GM18861 (cell line): ENCODE results near the gene NXPE4.
"Not testable (repeated sequence)": the region's sequence is repeated elsewhere in the genome, so short reads cannot be mapped to it uniquely, and the experiment has no call there.

Experiments
- ATAC-seq: cut with Tn5 transposase; IDR thresholded peaks from one replicate; pipeline ENCODE4 v1.9.1; 2021; ENCODE audit not compliant: unreplicated experiment

NXPE4 gene

DNA sequence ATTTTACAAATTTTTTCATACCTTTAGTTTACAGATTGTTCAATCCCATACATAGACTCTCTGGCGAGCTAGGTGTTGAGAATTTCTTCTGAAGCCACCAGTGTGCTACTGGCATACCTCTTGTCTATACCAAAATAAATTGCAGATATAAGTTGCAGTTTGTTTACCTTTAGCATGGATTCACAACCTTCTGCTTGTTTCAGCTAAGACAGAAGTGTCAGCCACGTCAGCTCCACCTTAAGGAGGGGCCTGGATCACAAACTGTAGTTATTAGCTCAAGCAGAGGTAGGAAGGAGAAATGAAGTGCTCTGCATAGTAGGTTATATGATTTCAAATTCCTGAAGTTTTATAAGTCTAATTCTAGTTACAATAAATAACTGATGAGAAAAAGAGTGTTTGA is at the start of gene NXPE4:
TSS of gene NXPE4 (minus strand) at position 216 of the 400 bp plus-strand sequence. CDS start 1,027 bp downstream, outside the sequence.
- ATAC-seq: no peak

DNA sequence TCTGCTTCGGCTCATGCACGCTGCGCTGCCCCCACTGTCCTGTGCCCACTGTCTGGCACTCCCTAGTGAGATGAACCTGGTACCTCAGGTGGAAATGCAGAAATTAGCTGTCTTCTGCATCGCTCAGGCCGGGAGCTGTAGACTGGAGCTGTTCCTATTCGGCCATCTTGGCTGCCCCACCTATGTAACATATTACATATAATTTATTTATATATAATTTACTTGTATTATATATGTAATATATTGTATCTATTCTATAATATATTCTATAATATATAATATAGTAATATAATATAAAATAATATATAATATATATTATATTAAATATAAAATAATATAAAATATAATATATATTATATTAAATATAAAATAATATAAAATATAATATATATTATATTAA is 43.9 kb upstream of the NXPE4 start:
- not testable (repeated sequence) for ATAC-seq

DNA sequence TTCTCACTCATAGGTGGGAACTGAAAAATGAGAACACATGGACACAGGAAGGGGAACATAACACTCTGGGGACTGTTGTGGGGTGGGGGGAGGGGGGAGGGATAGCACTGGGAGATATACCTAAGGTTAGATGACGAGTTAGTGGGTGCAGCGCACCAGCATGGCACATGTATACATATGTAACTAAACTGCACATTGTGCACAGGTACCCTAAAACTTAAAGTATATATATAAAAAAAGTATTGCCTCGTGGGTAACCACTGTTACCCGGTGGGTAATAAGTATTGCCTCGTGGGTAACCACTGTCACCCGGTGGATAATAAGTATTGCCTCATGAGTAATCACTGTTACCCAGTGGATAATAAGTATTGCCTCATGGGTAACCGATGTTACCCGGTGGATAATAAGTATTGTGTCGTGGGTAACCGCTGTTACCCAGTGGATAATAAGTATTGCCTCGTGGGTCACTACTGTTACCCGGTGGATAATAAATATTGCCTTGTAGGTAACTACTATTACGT is 35.9 kb upstream of the NXPE4 start:
- ATAC-seq: not testable (repeated sequence)

DNA sequence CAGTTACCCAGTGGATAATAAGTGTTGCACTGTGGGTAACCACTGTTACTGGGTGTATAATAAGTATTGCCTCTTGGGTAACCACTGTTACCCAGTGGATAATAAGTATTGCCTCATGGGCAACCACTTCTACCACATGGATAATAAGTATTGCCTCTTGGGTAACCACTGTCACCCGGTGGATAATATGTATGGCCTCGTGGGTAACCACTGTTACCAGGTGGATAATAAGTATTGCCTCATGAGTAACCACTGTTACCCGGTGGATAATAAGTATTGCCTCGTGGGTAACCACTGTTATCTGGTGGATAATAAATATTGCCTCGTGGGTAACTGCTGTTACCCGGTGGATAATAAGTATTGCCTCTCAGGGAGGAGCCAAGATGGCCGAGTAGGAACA is 29.7 kb upstream of the NXPE4 start:
- no peak for ATAC-seq

DNA sequence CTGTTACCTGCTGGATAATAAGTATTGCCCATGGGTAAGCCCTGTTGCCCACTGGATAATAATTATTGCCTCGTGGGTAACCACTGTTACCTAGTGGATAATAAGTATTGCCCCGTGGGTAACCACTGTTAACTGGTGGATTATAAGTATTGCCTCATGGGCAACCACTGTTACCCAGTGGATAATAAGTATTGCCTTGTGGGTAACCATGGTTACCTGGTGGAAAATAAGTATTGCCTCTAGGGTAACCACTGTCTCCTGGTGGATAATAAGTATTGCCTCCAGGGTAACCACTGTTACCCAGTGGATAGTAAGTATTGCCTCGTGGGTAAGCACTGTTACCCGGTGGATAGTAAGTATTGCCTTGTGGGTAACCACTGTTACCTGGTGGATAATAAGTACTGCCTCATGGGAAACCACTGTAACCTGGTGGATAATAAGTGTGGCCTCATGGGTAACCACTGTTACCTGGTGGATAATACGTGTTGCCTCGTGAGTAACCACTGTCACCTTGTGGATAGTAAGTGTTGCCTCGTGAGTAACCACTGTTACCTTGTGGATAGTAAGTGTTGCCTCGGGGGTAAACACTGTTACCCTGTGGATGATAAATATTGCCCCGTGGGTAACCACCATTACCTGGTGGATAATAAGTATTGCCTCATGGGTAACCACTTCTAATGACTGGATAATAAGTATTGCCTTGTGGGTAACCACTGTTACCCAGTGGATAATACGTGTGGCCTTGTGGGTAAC is 29.0 kb upstream of the NXPE4 start:
- ATAC-seq: no peak

DNA sequence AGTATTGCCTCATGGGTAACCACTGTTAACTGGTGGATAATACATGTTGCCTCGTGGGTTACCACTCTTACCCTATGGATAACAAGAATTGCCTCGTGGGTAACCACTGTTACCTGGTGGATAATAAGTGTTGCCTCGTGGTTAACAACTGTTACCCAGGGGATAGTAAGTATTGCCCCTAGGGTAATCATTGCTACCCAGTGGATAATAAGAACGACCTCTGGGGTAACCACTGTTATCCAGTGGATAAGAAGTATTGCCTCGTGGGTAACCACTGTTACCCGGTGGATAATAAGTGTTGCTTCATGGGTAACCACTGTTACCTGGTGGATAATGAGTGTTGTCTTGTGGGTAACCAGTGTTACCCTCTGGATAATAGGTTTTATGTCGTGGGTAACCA is 28.1 kb upstream of the NXPE4 start:
- no peak for ATAC-seq

DNA sequence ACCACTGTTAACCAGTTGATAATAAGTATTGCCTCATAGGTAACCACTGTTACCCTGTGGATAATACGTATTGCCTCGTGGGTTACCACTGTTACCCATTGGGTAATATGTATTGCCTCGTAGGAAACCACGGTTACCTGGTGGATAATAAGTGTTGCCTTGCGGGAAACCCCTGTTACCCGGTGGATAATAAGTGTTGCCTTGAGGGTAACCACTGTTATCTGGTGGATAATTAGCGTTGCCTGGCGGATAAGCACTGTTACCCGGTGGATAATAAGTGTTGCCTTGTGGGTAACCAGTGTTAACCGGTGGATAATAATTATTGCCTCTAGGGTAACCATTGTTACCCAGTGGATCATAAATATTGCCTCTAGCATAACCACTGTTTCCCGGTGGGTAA is 27.3 kb upstream of the NXPE4 start:
- no peak for ATAC-seq

DNA sequence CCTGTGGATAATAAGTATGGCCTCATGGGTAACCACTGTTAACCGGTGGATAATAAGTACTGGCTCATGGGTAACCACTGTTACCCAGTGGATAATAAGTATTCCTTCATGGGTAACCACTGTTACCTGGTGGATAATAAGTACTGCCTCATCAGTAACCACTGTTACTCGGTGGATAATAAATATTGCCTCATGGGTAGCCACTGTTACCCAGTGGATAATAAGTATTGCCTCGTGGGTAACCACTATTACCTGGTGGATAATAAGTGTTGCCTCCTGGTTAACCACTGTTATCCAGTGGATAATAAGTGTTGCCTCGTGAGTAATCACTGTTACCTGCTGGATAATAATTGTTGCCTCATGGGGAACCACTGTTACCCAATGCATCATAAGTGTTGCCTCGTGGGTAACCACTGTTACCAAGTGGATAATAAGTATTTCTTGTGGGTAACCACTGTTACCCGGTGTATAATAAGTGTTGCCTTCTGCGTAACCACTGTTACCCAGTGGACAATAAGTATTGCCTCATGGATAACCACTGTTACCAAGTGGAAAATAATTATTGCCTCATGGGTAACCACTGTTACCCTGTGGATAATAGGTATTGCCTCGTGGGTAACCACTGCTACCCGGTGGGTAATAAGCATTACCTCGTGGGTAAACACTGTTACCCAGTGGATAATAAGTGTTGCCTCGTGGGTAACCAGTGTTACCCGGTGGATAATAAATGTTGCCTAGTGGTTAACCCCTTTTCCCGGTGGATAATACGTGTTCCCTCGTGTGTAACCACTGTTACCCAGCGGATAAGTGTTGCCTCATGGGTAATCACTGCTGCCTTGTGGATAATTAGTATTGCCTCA is 26.6 kb upstream of the NXPE4 start:
- ATAC-seq: no peak

DNA sequence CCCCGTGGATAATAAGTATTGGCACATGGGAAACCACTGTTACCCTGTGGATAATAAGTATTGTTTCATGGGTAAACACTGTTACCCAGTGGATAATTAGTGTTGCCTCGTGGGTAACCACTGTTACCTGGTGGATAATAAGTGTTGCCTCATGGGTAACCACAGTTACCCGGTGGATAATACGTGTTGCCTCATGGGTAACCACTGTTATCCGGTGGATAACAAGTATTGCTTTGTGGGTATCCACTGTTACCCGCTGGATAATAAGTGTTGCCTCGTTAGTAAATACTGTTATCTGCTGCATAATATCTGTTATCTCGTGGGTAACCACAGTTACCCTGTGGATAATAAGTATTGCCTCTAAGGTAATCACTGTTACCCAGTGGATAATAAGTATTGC is 25.5 kb upstream of the NXPE4 start:
- no peak for ATAC-seq

DNA sequence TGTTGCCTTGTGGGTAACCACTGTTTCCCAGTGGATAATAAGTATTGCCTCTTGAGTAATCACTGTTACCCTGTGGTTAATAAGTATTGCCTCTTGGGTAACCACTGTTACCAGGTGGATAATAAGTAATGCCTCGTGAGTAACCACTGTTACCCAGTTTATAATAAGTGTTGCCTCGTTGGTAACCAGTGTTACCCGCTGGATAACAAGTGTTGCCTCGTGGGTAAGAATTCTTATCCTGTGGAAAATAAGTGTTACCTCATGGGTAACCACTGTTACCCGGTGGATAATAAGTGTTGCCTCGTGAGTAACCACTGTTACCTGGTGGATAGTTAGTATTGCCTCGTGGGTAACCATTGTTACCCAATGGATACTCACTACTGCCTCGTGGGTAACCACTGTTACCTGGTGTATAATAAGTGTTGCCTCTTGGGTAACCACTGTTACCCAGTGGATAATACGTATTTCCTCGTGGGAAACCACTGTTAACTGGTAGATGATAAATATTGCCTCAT is 24.1 kb upstream of the NXPE4 start:
- ATAC-seq: no peak

DNA sequence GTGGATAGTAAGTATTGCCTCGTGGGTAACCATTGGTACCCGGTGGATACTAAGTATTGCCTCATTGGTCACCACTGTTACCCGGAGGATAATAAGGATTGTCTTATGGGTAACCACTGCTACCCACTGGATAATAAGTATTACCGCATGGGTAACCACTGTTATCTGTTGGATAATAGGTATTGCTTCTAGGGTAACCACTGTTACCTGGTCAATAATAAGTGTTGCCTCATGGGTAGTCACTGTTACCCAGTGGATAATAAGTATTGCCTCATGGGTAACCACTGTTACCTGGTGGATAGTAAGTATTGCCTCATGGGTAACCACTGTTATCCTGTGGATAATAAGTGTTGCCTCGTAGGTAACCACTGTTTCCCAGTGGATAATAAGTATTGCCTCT is 22.6 kb upstream of the NXPE4 start:
- no peak for ATAC-seq

DNA sequence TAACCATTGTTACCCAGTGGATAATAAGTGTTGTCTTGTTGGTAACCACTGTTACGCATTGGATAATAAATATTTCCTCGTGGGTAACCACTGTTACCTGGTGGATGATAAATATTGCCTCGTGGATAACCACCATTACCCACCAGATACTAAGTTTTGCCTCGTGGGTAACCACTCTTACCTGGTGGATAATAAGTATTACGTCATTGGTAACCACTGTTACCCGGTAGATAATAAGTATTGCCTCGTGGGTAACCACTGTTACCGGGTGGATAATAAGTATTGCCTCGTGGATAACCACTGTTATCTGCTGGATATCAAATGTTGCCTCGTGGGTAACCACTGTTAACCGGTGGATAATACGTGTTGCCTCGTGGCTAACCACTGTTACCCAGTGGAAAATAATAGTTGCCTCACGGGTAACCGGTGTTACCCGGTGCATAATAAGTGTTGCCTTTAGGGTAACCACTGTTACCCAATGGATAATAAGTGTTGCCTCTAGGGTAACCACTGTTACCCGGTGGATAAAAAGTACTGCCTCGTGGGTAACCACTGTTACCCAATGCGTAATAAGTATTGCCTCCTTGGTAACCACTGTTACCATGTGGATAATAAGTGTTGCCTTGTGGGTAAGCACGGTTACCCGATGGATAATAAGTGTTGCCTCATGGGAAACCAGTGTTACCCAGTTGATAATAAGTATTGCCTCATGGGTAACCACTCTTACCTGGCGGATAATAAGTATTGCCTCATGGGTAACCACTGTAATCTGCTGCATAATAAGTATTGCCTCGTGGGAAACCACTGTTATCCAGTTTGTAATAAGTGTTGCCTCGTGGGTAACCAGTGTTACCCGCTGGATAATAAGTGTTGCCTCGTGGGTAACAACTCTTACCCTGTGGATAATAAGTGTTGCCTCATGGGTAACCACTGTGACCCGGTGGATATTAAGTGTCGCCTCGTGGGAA is 21.9 kb upstream of the NXPE4 start:
- ATAC-seq: no peak

DNA sequence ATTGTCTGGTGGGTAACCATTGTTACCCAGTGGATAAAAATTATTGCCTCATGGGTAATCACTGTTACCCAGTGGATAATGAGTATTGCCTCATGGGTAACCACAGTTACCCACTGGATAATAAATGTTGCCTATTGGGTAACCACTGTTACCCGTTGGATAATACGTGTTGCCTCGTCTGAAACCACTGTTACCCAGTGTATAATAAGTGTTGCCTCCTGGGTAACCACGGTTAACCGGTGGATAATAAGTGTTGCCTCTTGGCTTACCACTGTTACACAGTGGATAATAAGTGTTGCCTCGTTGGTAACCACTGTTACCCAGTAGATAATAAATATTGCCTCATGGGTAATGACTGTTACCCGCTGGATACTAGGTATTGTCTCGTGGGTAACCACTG is 20.9 kb upstream of the NXPE4 start:
- no peak for ATAC-seq

DNA sequence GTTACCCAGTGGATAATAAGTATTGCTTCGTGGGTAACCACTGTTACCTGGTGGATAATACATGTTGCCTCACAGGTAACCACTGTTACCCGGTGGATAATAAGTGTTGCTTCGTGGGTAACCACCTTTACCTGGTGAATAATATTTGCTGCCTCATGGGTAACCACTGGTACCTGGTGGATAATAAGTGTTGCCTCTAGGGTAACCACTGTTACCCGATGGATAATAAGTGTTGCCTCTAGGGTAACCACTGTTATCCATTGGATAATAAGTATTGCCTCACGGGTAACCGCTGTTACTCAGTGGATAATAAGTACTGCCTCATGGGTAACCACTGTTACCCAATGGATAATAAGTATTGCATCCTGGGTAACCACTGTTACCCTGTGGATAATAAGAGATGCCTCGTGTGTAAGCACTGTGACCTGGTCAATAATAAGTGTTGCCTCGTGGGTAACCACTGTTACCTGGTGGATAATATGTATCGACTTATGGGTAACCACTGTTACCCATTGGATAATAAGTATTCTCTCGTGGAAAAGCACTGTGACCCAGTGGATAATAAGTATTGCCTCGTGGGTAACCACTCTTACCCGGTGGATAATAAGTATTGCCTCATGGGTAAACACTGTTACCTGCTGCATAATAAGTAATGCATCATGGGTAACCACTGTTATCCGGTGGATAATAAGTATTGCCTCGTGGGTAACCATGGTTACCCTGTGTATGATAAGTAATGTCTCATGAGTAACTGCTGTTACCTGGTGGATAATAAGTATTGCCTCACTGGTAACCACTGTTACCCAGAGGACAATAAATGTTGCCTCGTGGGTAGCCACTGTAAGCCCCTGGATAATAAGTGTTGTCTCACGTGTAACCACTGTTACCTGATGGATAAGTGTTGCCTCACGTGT is 20.1 kb upstream of the NXPE4 start:
- ATAC-seq: no peak

DNA sequence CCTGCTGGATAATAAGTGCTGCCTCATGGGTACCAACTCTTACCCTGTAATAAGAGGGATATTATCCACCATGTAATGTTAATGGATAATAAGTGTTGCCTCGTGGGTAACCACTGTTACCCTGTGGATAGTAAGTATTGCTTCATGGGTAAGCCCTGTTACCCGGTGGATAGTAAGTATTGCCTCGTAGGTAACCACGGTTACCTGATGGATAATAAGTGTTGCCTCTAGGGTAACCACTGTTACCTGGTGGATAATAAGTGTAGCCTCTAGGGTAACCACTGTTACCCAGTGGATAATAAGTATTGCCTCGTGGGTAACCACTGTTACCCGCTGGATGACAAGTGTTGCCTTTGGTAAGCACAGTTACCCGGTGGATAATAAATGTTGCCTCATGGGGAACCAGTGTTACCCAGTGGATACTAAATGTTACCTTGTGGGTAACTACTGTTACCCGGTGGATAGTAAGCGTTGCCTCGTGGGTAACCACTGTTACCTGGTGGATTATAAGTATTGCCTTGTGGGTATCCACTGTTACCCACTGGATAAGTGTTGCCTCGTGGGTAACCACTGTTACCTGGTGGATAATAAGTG is 18.6 kb upstream of the NXPE4 start:
- no peak for ATAC-seq

DNA sequence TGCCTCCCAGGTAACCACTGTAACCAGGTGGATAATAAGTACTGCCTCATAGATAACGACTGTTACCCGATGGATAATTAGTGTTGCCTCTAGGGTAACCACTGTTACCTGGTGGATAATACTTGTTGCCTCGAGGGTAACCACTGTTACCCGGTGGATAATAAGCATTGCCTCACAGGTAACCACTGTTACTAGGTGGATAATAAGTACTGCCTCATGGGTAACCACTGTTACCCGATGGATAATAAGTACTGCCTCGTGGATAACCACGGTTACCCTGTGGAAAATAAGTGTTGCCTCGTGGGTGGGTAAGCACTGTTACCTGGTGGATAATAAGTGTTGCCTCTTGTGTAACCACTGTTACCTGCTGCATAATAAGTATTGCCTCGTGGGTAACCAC is 17.5 kb upstream of the NXPE4 start:
- not testable (repeated sequence) for ATAC-seq

DNA sequence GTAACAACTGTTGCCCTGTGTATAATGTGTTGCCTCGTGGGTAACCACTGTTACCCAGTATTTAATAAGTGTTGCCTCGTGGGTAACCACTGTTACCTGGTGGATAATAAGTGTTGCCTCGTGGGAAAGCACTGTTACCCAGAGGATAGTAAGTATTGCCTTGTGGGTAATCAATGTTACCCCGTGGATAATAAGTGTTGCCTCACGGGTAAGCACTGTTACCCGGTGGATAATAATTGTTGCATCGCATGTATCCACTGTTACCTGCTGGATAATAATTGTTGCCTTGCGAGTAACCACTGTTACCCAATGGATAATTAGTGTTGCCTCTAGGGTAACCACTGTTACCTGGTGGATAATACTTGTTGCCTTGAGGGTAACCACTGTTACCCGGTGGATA is 17.1 kb upstream of the NXPE4 start:
- ATAC-seq: no peak

DNA sequence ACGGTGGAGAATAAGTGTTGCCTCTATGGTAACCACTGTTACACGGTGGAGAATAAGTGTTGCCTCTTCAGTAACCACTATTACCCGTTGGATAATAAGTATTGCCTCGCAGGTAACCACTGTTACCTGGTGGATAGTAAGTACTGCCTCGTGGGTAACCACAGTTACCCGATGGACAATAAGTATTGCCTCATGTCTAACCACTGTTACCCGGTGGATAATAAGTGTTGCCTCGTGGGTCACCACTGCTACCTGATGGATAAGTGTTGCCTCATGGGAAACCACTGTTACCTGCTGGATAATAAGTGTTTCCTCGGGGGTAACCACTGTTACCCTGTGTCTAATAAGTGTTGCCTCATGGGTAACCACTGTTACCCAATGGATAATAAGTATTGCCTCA is 16.6 kb upstream of the NXPE4 start:
- ATAC-seq: not testable (repeated sequence)
